Gastrocnemius medialis (tissue), 4 donors: Measurements from ENCODE around the gene PPP1R37. TPM values are rescaled to one million over a fixed set of nuclear protein-coding genes. Genes with fewer than 3 reads are reported as not detected.
"Not testable (repeated sequence)": the region's sequence is repeated elsewhere in the genome, so short reads cannot be mapped to it uniquely, and the experiment has no call there.

Experiments
- ATAC-seq, 2 donors: fragments of 150-250 bp; one replicate each; pipeline ENCODE4 v1.9.1; 2016
- DNase-seq, 2 donors: peaks; one replicate each; pipeline ENCODE4 v3.0.0-alpha.2; 2019
- H3K27ac ChIP-seq, 4 donors: fragments of 200-600 bp; sonication (generic); 1 replicate in 1 of 4; 2 replicates in 3 of 4; pipeline ENCODE4 v1.5.1; 2016 to 2018; ENCODE audit warnings: mild to moderate bottlenecking in 2 of 4, moderate library complexity in 1 of 4
- H3K27me3 ChIP-seq, 3 donors: fragments of 200-600 bp; sonication (generic) in 2 of 3; 1 replicate in 1 of 3; 2 replicates in 2 of 3; pipeline versions ENCODE4 v1.5.1 to v1.6.0; 2016 to 2019; ENCODE audit warnings: mild to moderate bottlenecking in 1 of 3, moderate library complexity in 1 of 3
- H3K36me3 ChIP-seq, 2 donors: fragments of 200-600 bp; sonication (generic) in 1 of 2; one replicate each; pipeline ENCODE4 v1.5.1; 2017 to 2018
- H3K4me1 ChIP-seq, 2 donors: fragments of 200-600 bp; sonication (generic) in 1 of 2; one replicate each; pipeline ENCODE4 v1.5.1; 2016 to 2017; ENCODE audit warnings: mild to moderate bottlenecking in 2 of 2
- H3K4me3 ChIP-seq, 4 donors: fragments of 200-600 bp; sonication (generic) in 3 of 4; 1 replicate in 1 of 4; 2 replicates in 3 of 4; pipeline ENCODE4 v1.5.1; 2016 to 2019; ENCODE audit warnings: mild to moderate bottlenecking in 2 of 4
- H3K9me3 ChIP-seq, 3 donors: fragments of 200-600 bp; sonication (generic) in 2 of 3; 1 replicate in 1 of 3; 2 replicates in 2 of 3; pipeline ENCODE4 v1.5.1; 2016 to 2019
- CTCF ChIP-seq, 5 experiments: fragments of 450-650 bp in 3 of 5; fragments of 200-600 bp in 2 of 5; sonication (generic) in 2 of 5; IDR thresholded peaks in 4 of 5; conservative IDR thresholded peaks in 1 of 5; 1 replicate in 4 of 5; 2 replicates in 1 of 5; pipeline ENCODE4 v1.5.1; 2016 to 2019; ENCODE audit warnings: antibody characterized with exemption in 5 of 5, mild to moderate bottlenecking in 3 of 5, moderate library complexity in 3 of 5
- POLR2A ChIP-seq, 2 donors: fragments of 450-650 bp; IDR thresholded peaks; one replicate each; pipeline ENCODE4 v1.6.1; 2017; ENCODE audit warnings: antibody characterized with exemption in 2 of 2, mild to moderate bottlenecking in 2 of 2, moderate library complexity in 2 of 2
- in situ Hi-C, 4 donors: fragments of 200-750 bp; cut with MboI; loops; one replicate each; pipeline versions ENCODE4 v1.15.0 to v1.8.0; 2017; ENCODE audit warnings: low sequenced_read_pairs in 4 of 4
- intact Hi-C: fragments of 100-400 bp; cut with DNase I; formaldehyde crosslinking; loops from one replicate; pipeline ENCODE4 v1.15.1; 2023; ENCODE audit warnings: low total_unique reads
- total RNA-seq, 4 donors: library from RNA; depleted of rRNA; stranded (reverse); fragments of >200 nt; gene quantifications; one replicate each; pipeline versions ENCODE4 v1.1.0 to v1.2.3, GENCODE V29; 2016

The PPP1R37 gene
- total RNA-seq, 4 donors from 2014 or later, result 30.5 to 51.1 (median 39.7) TPM

GRCh38 chr19:45103508-45104319 is 10.7 kb downstream of the PPP1R37 start:
- H3K27ac ChIP-seq, result no peak overlapping the region

GRCh38 chr19:45104658-45105349 is 11.8 kb downstream of the PPP1R37 start:
- Histone ChIP-seq H3K4me1 (peaks cover 18 to 38% of the 10 kb centered on the region in 2 donors), H3K27me3 (no peaks in the 10 kb centered on the region), H3K27ac (no peak overlapping the region), H3K9me3 (no peaks in the 10 kb centered on the region), H3K36me3 (no peaks in the 10 kb centered on the region), H3K4me3 (no peak overlapping the region)
- ATAC-seq (no peak), DNase-seq (no peak)
- intact Hi-C loops (no loop called here), in situ Hi-C loops (no loop called here)
- no peak for TF ChIP-seq POLR2A (IDR thresholded peaks at IDR 0.05)
- TF ChIP-seq CTCF (IDR thresholded peaks at IDR 0.05 in 4 of 5, conservative IDR thresholded peaks at IDR 0.05 in 1 of 5), result no peak

More at GRCh38 chr19:45103508-45104319, 10.7 kb downstream of the PPP1R37 start:
- Histone ChIP-seq H3K4me1 (peaks cover 27 to 48% of the 10 kb centered on the region in 2 donors), H3K9me3 (no peaks in the 10 kb centered on the region), H3K27me3 (no peaks in the 10 kb centered on the region), H3K36me3 (no peaks in the 10 kb centered on the region), H3K4me3 (no peak overlapping the region)
- in situ Hi-C loops, result no loop called here
- DNase-seq, result no peak
- no peak for ATAC-seq
- TF ChIP-seq POLR2A (IDR thresholded peaks at IDR 0.05), result no peak
- TF ChIP-seq CTCF (IDR thresholded peaks at IDR 0.05 in 4 of 5, conservative IDR thresholded peaks at IDR 0.05 in 1 of 5), result no peak
- intact Hi-C loops, result no loop called here

- H3K4me3 ChIP-seq, H3K27me3 ChIP-seq, intact Hi-C loops, H3K9me3 ChIP-seq, ATAC-seq, H3K36me3 ChIP-seq, in situ Hi-C loops, DNase-seq, H3K27ac ChIP-seq: not testable (repeated sequence)
- H3K4me1 ChIP-seq, result peaks cover 9 to 31% of the 10 kb centered on the region in 2 donors
These were observed 13.4 kb downstream of the PPP1R37 start for GRCh38 chr19:45106363-45106762.

GRCh38 chr19:45107621-45108150 is 14.7 kb downstream of the PPP1R37 start:
- DNase-seq, result no peak
- ATAC-seq, result no peak
- no peak for TF ChIP-seq POLR2A (IDR thresholded peaks at IDR 0.05)
- no peak for TF ChIP-seq CTCF (IDR thresholded peaks at IDR 0.05 in 4 of 5, conservative IDR thresholded peaks at IDR 0.05 in 1 of 5)
- peaks cover 0 to 18% of the 10 kb centered on the region in 2 donors for H3K4me1 ChIP-seq
- no peak overlapping the region for H3K27ac ChIP-seq
- no peak overlapping the region for H3K4me3 ChIP-seq
- H3K36me3 ChIP-seq, result no peaks in the 10 kb centered on the region
- intact Hi-C loops, result no loop called here
- in situ Hi-C loops, result no loop called here
- no peaks in the 10 kb centered on the region for H3K9me3 ChIP-seq
- H3K27me3 ChIP-seq, result no peaks in the 10 kb centered on the region

- intact Hi-C loops, result no loop called here
- no peaks in the 10 kb centered on the region for H3K9me3 ChIP-seq
- no peak for TF ChIP-seq POLR2A (IDR thresholded peaks at IDR 0.05)
- TF ChIP-seq CTCF (IDR thresholded peaks at IDR 0.05 in 4 of 5, conservative IDR thresholded peaks at IDR 0.05 in 1 of 5), result no peak
- H3K4me1 ChIP-seq, result peaks cover 7 to 23% of the 10 kb centered on the region in 2 donors
- in situ Hi-C loops, result no loop called here
- no peak for DNase-seq
- H3K27ac ChIP-seq, result no peak overlapping the region
- no peak overlapping the region for H3K4me3 ChIP-seq
- peak in 1 of 2 donors; percentile 37 for ATAC-seq
- no peaks in the 10 kb centered on the region for H3K27me3 ChIP-seq
- no peaks in the 10 kb centered on the region for H3K36me3 ChIP-seq
These were observed 17.9 kb downstream of the PPP1R37 start for GRCh38 chr19:45110851-45111266.
